ENCODE measurements around the gene HNF4A.

HNF4A gene

DNA sequence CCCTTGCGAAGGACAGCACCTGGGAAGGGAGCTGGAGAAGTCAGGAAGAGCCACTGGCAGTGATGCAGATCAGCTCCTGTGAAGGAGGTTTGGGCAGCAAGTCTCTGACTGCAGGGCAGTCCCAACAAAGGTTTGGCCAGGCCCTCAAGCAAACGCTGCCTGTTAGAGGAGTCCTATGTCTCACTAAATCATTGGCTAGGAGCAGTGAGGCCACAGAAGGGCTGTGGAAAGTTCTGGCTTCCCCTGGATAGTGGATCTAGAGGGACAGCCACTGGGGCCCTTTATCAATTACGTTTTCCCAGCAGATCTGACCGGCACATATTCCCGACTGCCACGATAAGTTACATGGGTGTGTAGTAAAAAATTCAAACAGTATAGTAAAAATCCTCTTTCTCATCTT lies 122.7 kb downstream of the HNF4A start:
- Mint-ChIP-seq H3K36me3 (ENCODE audit: low read depth) (peaks cover 47% of the 10 kb centered on the region), H3K4me1 (ENCODE audit: low read depth) (peaks cover 23% of the 10 kb centered on the region), H3K27ac (peak overlapping the region; percentile 8), H3K9me3 (no peaks in the 10 kb centered on the region), H3K4me3 (no peak overlapping the region), H3K27me3 (no peaks in the 10 kb centered on the region)
- DNase-seq, result no peak

DNA sequence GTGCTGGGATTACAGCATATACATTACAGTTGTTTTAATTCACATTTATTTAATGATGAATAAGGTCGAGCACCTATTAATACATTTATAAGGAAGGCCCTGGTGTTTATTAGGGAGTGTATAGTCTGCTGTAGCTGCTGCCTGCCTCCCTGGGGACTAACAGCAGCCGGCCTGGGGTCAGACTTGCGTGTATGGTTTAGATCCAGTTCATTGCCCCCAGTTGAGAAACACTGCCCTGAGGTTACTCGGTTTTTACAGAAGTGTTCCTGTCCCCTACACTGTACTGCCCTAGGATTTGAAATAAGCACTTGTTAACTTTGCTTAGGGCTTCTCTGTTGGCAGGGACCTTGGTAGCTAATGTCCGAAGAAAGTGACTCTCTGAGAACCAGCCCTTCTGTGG lies 124.1 kb downstream of the HNF4A start:
- peaks cover 61% of the 10 kb centered on the region for H3K36me3 Mint-ChIP-seq (ENCODE audit: low read depth)
- H3K27ac Mint-ChIP-seq, result no peak overlapping the region
- no peak overlapping the region for H3K4me3 Mint-ChIP-seq
- DNase-seq, result no peak
- no peaks in the 10 kb centered on the region for H3K27me3 Mint-ChIP-seq
- no peaks in the 10 kb centered on the region for H3K9me3 Mint-ChIP-seq
- peaks cover 24% of the 10 kb centered on the region for H3K4me1 Mint-ChIP-seq (ENCODE audit: low read depth)

DNA sequence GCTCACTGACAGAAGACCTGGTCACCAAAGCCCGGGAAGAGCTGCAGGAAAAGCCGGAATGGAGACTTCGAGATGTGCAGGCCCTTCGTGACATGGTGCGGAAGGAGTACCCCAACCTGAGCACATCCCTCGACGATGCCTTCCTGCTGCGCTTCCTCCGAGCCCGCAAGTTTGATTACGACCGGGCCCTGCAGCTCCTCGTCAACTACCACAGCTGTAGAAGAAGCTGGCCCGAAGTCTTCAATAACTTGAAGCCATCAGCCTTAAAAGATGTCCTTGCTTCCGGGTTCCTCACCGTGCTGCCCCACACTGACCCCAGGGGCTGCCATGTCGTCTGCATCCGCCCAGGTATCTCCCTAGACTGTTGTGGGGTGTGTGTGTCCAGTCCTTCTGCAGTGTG lies 124.6 kb downstream of the HNF4A start:
- H3K4me3 Mint-ChIP-seq, result no peak overlapping the region
- H3K27me3 Mint-ChIP-seq, result no peaks in the 10 kb centered on the region
- H3K4me1 Mint-ChIP-seq (ENCODE audit: low read depth), result peaks cover 22% of the 10 kb centered on the region
- H3K9me3 Mint-ChIP-seq, result no peaks in the 10 kb centered on the region
- peaks cover 64% of the 10 kb centered on the region for H3K36me3 Mint-ChIP-seq (ENCODE audit: low read depth)
- H3K27ac Mint-ChIP-seq, result peak overlapping the region; percentile 5
- DNase-seq, result no peak

DNA sequence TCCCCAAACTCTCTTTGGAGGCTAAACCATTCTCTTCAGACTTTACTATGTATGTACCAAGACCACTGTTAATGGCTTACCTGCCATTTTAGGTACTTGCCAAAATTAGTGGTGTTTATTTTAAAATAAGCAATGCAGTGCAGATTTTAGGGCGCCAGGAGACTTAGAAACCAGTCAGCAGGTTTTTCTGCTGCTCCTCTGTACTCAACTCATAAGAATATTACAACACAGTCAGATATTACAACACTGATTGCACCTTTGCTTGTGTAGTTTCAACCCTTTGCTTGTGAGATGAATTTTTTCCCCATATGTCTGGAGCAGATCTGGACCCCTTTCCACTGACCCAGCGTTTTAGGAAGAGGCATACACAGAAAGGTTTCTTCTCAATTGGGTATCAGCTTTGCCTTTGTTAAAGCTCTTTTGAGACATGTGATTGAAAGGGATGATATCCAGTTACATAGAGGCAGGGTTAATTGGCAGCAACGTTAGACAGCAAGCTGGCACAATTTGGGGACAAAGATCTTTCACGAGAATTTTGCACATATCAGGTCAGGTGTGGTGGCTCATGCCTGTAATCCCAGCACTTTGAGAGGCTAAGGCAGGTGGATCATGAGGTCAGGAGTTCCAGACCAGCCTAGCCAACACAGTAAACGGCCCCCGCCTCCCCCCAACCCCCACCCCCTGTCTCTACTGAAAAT lies 126.4 kb downstream of the HNF4A start:
- peaks cover 72% of the 10 kb centered on the region for H3K36me3 Mint-ChIP-seq (ENCODE audit: low read depth)
- no peak overlapping the region for H3K4me3 Mint-ChIP-seq
- no peak for DNase-seq
- peaks cover 14% of the 10 kb centered on the region for H3K4me1 Mint-ChIP-seq (ENCODE audit: low read depth)
- peak overlapping the region; percentile 17 for H3K27ac Mint-ChIP-seq
- H3K9me3 Mint-ChIP-seq, result no peaks in the 10 kb centered on the region
- H3K27me3 Mint-ChIP-seq, result no peaks in the 10 kb centered on the region

DNA sequence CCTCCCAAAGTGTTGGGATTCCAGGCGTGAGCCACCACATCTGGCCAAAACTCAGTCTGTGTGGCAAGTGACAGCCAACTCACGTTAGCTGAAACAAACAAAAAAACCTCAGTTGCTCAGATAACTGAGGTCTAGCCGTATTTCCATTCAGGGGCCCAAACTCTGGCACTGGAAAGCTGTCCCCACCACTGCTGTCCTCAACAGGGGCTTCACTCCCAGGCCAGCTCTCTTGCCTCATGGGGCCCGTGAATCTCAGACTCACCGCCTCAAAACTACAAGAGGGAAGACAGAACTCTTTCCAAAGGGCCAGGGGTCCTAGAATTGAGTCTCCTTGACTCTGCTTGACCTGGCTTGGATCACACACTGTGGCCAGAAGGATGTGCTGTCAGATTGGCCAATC lies 127.6 kb downstream of the HNF4A start:
- peaks cover 82% of the 10 kb centered on the region for H3K36me3 Mint-ChIP-seq (ENCODE audit: low read depth)
- H3K4me1 Mint-ChIP-seq (ENCODE audit: low read depth), result peaks cover 9% of the 10 kb centered on the region

More for the DNA sequence above, 127.6 kb downstream of the HNF4A start:
- no peak for DNase-seq
- Mint-ChIP-seq H3K27ac (no peak overlapping the region), H3K4me3 (no peak overlapping the region), H3K9me3 (no peaks in the 10 kb centered on the region), H3K27me3 (no peaks in the 10 kb centered on the region)
